ENCODE data around the gene KLF13. TPM values are rescaled to one million over a fixed set of nuclear protein-coding genes. Genes with fewer than 3 reads are reported as not detected.

The KLF13 gene
- total RNA-seq, 2 experiments from 2014 or later, result 163 to 175 TPM

- Mint-ChIP-seq H3K9me3 (peaks cover 3% of the 10 kb centered on the region), H3K27ac (peak overlapping the region; percentile 99), H3K27me3 (no peaks in the 10 kb centered on the region), H3K4me3 (no peak overlapping the region), H3K4me1 (ENCODE audit: low read depth) (peaks cover 89% of the 10 kb centered on the region), H3K36me3 (ENCODE audit: low read depth) (peaks cover 56% of the 10 kb centered on the region)
- DNase-seq (no peak), ATAC-seq (no peak)
- intact Hi-C loops (cut with micrococcal nuclease), result loop anchor here (5.0 kb wide), 1 partner anchor 118 kb away; no protein-coding TSS in a partner anchor
- ChIA-PET POLR2A (interaction anchor here (1.0 to 18.7 kb wide), 4 partner anchors 15 to 67 kb away, joined by 3 to 444 read pairs (median 94); no protein-coding TSS in a partner anchor), CTCF (interaction anchor here (1.6 to 11.3 kb wide), 3 partner anchors 8 to 119 kb away, joined by 4 to 134 read pairs (median 117); no protein-coding TSS in a partner anchor)
- TF ChIP-seq, protein P1, sequence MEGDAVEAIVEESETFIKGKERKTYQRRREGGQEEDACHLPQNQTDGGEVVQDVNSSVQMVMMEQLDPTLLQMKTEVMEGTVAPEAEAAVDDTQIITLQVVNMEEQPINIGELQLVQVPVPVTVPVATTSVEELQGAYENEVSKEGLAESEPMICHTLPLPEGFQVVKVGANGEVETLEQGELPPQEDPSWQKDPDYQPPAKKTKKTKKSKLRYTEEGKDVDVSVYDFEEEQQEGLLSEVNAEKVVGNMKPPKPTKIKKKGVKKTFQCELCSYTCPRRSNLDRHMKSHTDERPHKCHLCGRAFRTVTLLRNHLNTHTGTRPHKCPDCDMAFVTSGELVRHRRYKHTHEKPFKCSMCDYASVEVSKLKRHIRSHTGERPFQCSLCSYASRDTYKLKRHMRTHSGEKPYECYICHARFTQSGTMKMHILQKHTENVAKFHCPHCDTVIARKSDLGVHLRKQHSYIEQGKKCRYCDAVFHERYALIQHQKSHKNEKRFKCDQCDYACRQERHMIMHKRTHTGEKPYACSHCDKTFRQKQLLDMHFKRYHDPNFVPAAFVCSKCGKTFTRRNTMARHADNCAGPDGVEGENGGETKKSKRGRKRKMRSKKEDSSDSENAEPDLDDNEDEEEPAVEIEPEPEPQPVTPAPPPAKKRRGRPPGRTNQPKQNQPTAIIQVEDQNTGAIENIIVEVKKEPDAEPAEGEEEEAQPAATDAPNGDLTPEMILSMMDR (IDR thresholded peaks at IDR 0.05), result no peak
Measured at GRCh38 chr15:31369727-31370126, 43.1 kb downstream of the KLF13 start.

GRCh38 chr15:31371520-31372240 is 45.0 kb downstream of the KLF13 start:
- Mint-ChIP-seq H3K9me3 (peaks cover 3% of the 10 kb centered on the region), H3K36me3 (ENCODE audit: low read depth) (peaks cover 63% of the 10 kb centered on the region), H3K27ac (peak overlapping the region; percentile 8), H3K4me3 (no peak overlapping the region), H3K27me3 (no peaks in the 10 kb centered on the region), H3K4me1 (ENCODE audit: low read depth) (peaks cover 89% of the 10 kb centered on the region)
- intact Hi-C loops (cut with micrococcal nuclease), result no loop called here
- ChIA-PET POLR2A (interaction anchor here (1.4 to 1.5 kb wide), 2 partner anchors 15 to 63 kb away, joined by 4 to 5 read pairs; no protein-coding TSS in a partner anchor), CTCF (no interaction called here)
- TF ChIP-seq, protein P1 (IDR thresholded peaks at IDR 0.05), result no peak
- ATAC-seq (no peak), DNase-seq (no peak)

DNA sequence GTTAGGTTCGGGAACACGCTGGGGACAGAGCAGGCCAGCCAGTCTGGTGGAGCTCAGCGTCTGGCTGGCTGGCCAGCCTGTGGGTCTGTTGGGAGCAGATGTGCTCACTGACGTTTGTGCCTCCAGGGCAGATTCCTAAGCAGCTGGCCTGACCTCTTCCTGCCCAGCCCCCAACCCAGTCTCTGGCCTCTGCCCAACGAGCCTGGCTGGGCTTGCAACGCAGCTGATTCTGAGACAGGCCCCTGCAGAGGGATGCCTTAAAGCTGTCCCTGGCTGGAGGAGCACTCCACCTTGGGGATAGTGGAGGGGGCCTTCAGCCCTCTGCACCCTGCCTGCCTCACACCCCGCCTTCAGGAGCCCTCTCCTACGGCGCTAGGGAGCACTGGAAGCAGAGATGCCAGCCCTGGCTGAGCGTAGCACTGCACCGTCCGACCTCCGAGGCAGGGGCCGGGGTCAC is 46.0 kb downstream of the KLF13 start:
- no peak for ATAC-seq
- H3K27ac Mint-ChIP-seq, result peak overlapping the region; percentile 74
- peaks cover 62% of the 10 kb centered on the region for H3K36me3 Mint-ChIP-seq (ENCODE audit: low read depth)
- TF ChIP-seq, protein P1 (IDR thresholded peaks at IDR 0.05), result no peak
- DNase-seq, result no peak
- POLR2A ChIA-PET, result interaction anchor here (0.9 to 1.5 kb wide), 3 partner anchors 16 to 118 kb away, joined by 3 to 5 read pairs (median 4); no protein-coding TSS in a partner anchor
- H3K4me1 Mint-ChIP-seq (ENCODE audit: low read depth), result peaks cover 88% of the 10 kb centered on the region
- intact Hi-C loops (cut with micrococcal nuclease), result no loop called here
- H3K4me3 Mint-ChIP-seq, result no peak overlapping the region
- H3K27me3 Mint-ChIP-seq, result no peaks in the 10 kb centered on the region
- peaks cover 3% of the 10 kb centered on the region for H3K9me3 Mint-ChIP-seq
- CTCF ChIA-PET, result no interaction called here

DNA sequence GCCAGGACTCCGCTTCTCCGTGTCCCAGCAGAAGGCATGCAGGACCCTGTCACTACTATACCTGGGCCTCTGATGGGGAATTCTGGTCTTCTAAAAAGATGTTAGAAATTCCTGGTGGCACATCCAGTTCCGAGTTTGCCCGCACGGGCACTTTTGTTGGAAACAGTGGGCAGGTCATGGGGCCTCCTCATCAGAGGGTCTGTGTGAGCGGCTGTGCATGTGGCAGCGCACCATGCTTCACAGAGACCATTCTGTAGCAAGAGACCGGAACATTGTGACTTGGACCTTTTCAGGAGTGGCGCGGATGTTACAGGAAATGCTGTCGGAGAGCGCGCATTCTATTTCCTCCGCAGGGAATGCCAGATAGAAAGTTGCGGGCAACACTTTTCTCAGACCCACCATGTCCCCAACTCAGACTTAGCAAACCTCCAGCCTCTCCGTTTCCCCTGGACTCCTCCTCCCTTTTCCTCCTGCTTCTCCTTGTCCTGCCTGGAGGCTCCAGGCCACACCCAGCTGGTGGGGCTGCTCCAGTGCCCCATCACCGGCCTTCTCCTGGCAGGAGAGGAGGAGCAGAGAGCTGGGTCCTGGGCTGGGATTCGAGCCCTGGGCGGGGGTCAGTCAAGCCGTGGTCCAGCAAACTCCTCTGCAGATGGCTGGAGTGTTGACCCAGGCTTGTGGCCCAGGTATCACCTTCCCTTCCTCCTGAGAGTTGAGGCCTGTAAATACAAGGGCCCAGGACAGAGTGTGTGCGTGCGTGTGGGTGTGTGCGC is 46.6 kb downstream of the KLF13 start:
- Mint-ChIP-seq H3K4me3 (no peak overlapping the region), H3K9me3 (peaks cover 3% of the 10 kb centered on the region), H3K27ac (peak overlapping the region; percentile 67), H3K27me3 (no peaks in the 10 kb centered on the region), H3K36me3 (ENCODE audit: low read depth) (peaks cover 66% of the 10 kb centered on the region), H3K4me1 (ENCODE audit: low read depth) (peaks cover 88% of the 10 kb centered on the region)
- POLR2A ChIA-PET, result interaction anchor here (0.9 kb wide), 1 partner anchor 117 kb away, joined by 3 read pairs; no protein-coding TSS in a partner anchor
- no peak for ATAC-seq
- TF ChIP-seq, protein P1 (IDR thresholded peaks at IDR 0.05), result no peak
- no peak for DNase-seq
- intact Hi-C loops (cut with micrococcal nuclease), result no loop called here
- CTCF ChIA-PET, result no interaction called here
